Neuron (in vitro differentiated cells): ENCODE measurements around the gene RFX1.
A peak's percentile ranks its signal among the peaks of the same experiment; 100 is the strongest.

Experiments used
- H2AFZ ChIP-seq: one replicate; pipeline ENCODE4 v1.6.1; 2013; ENCODE audit warnings: low read depth, mild to moderate bottlenecking, inconsistent platforms, low read length, moderate library complexity
- H3K27me3 ChIP-seq: one replicate; pipeline ENCODE4 v1.6.1; 2013; ENCODE audit warnings: low read length; ENCODE audit not compliant: insufficient read depth
- H3K36me3 ChIP-seq: one replicate; pipeline ENCODE4 v1.6.1; 2013; ENCODE audit warnings: low read length; ENCODE audit not compliant: insufficient read depth
- H3K4me1 ChIP-seq: one replicate; pipeline ENCODE4 v1.6.1; 2013; ENCODE audit warnings: low read length; ENCODE audit not compliant: insufficient read depth
- H3K4me3 ChIP-seq: 2 replicates; pipeline ENCODE4 v1.5.1; 2013; ENCODE audit warnings: mild to moderate bottlenecking, low read length, moderate library complexity
- H3K9me3 ChIP-seq: one replicate; pipeline ENCODE4 v1.6.1; 2013; ENCODE audit warnings: low read length

RFX1 gene

DNA sequence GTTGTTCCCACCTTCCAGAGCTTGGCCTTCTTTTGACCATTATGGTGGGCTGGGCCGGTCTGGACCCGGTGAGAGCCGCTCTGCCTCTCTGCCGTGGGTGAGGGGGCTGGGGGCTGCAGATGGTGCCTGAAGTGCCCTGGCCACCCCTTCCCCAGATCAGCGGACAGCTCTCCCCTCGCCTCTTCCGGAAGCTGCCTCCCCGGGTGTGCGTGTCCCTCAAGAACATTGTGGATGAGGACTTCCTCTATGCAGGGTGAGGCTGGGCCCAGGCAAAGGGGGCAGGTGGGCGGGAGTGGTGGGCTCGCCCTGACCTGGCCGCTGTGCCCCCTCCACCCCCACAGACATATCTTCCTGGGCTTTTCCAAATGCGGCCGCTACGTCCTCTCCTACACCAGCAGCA lies 51.9 kb downstream of the RFX1 start:
- no peaks in the 10 kb centered on the region for H3K9me3 ChIP-seq
- peaks cover 49% of the 10 kb centered on the region for H3K36me3 ChIP-seq
- H3K27me3 ChIP-seq, result no peaks in the 10 kb centered on the region
- H3K4me3 ChIP-seq, result no peak overlapping the region
- no peak overlapping the region for H2AFZ ChIP-seq
- peaks cover 7% of the 10 kb centered on the region for H3K4me1 ChIP-seq

DNA sequence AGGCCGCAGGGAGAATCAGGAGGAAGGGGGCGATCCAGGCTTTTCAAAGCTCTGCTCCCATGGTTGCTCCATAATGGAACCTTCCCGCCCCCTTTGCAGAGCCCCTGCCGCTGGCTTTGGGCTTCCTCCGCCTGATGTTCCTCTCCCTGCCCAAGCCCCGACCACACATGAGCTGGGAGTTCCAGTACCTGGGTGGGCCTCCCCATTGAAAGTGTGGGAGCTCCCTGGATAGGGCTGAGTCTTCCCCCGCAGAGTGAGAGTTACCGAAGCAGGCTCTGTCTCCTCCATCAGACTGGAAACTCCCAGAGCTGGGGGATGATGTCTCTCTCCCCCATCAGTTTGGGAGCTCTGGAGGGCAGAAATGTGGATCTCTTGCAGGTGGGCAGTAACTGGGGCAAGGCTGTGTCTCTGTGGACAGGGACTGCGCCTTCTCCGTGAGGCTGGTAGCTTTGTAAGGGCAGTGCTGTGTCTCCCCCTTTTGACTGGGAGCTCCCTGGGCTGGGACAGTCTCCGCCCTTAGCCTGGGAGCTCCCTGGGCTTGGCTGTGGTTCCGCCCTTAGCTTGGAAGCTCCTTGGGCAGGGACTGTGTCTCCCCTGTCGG lies 53.1 kb downstream of the RFX1 start:
- H2AFZ ChIP-seq, result no peak overlapping the region
- H3K36me3 ChIP-seq, result peaks cover 38% of the 10 kb centered on the region
- no peaks in the 10 kb centered on the region for H3K27me3 ChIP-seq
- H3K4me3 ChIP-seq, result peak overlapping the region; percentile 89
- H3K9me3 ChIP-seq, result no peaks in the 10 kb centered on the region
- H3K4me1 ChIP-seq, result peaks cover 7% of the 10 kb centered on the region

DNA sequence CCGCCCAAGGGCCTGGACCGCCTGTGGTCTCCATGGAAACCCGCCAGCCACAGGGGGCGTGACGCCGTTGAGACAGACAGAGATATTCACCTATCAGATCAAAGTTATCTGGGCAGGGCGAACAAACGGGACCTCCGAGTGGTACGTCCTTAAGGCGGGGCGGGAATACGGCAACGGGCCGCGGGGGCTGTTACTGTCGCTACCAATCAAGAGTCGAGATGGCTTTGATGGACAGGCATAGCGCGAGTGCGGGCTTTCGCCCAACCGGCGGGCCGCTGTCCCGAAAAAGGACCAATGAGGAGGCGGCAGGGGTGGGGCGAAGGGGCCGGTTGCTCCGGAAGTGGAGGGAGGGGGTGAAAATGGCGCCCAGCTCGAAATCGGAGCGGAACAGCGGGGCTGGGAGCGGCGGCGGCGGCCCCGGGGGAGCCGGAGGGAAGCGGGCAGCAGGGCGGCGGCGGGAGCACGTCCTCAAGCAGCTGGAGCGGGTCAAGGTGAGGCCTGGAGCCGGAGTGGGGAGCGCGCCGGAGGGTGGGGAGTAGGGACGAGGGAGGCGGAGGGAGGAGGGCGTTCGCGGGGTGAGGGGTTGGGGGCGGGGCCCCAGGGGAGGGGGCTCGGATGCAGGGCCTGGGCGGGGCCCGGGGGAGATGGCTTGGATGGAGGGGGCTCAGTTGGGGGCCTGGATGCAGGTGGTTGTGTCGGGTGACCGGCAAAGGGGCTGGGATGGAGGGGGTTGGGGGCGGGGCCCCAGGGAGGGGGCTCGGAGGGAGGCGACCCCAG lies 53.8 kb downstream of the RFX1 start, which contains the start of gene DCAF15:
Gene DCAF15, plus strand, starts transcription at position 356 of the 777 bp plus-strand sequence. Its CDS starts 4 bp downstream, at position 360.
- H3K36me3 ChIP-seq, result peaks cover 31% of the 10 kb centered on the region
- peaks cover 7% of the 10 kb centered on the region for H3K4me1 ChIP-seq
- H3K9me3 ChIP-seq, result no peaks in the 10 kb centered on the region
- peak within 1 kb of the TSS; percentile 89 for H3K4me3 ChIP-seq
- H2AFZ ChIP-seq, result peak within 1 kb of the TSS; percentile 35
- no peaks in the 10 kb centered on the region for H3K27me3 ChIP-seq

DNA sequence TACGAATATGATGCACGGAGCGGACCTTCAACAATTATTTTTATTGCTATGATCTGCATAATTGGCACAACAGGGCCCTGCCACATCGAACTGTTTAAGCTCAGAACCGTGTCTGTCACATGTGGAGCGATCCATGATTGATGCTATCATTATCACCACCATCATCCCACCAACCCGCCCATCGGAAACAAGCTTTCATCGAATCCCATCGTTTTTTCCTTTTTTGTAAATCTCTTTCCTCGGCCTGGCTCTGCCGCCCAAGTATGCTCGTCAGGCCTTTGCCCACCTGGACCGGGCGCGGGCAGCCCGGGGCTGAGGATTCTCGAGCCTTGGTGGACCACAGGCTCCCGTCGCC lies 54.3 kb downstream of the RFX1 start:
- peak overlapping the region; percentile 35 for H2AFZ ChIP-seq
- H3K4me1 ChIP-seq, result peaks cover 7% of the 10 kb centered on the region
- no peaks in the 10 kb centered on the region for H3K9me3 ChIP-seq
- peaks cover 25% of the 10 kb centered on the region for H3K36me3 ChIP-seq
- H3K27me3 ChIP-seq, result no peaks in the 10 kb centered on the region
- H3K4me3 ChIP-seq, result peak overlapping the region; percentile 51

DNA sequence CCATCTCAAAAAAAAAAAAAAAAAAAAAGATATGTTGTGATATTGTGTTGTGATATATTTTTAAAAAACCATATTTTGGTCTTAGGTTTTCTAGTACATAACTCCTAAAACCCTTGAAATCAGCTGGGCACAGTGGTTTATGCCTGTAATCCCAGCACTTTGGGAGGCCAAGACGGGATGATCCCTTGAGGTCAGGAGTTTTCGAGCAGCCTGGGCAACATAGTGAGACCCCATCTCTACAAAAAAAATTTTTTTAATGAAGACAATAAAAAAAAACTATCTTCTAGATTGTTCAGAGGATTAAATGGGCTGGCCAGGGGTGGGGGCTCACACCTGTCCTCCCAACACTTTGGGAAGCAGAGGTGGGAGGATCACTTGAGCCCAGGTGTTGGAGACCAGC lies 55.1 kb downstream of the RFX1 start:
- Histone ChIP-seq H3K4me1 (peaks cover 7% of the 10 kb centered on the region), H3K27me3 (no peaks in the 10 kb centered on the region), H3K4me3 (no peak overlapping the region), H3K9me3 (no peaks in the 10 kb centered on the region), H2AFZ (no peak overlapping the region), H3K36me3 (peaks cover 18% of the 10 kb centered on the region)

DNA sequence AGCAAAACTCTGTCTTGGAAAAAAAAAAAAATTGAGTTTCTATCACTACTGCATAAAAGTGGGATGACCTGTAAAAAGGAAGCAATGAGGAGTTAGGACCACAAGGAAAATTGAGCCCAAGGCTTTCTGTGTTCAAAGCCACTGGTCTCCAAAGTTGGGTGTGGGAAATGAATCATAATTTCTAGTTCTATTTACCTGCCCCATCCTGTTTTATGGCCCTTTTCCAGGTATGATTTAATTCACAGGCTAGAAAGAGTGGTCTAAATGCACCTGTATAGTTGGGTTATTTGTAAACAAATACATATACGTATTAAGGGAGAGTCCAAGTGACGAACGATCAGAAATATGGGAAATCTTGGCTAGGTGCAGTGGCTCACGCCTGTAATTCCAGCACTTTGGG lies 59.7 kb downstream of the RFX1 start:
- Histone ChIP-seq H3K4me1 (no peaks in the 10 kb centered on the region), H3K9me3 (no peaks in the 10 kb centered on the region), H3K4me3 (no peak overlapping the region), H3K27me3 (no peaks in the 10 kb centered on the region), H2AFZ (no peak overlapping the region), H3K36me3 (no peaks in the 10 kb centered on the region)

DNA sequence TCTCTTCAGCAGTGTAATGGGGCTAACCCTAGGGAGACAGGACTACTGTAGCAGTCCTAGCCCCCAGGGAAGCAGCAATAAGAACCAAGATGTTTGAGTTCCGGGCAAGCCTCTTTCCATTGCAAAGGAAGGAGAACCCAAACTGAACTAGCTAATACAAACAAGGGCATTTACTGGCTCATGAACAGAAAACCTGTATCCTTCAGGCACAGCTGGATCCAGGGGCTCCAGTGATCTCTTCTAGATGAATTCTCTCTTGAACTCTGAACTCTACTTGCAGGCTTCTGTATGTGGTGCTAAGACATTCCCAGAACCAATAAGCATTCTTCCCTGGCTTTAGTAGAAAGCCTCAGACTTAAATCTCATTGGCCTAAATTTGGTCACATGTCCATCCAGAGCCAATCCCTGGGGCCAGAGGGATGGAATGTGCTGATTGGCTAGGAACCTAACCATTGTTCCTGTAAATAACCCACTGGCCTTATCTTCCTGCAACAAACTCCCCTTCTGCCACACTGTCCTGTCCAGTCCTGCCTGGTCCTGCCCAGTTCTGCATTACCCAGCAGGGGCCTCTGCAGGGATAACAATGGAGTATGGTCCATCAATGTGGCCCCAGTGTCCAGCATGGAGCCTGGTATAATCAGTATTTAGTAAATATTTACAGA lies 64.0 kb downstream of the RFX1 start:
- Histone ChIP-seq H3K4me3 (no peak overlapping the region), H3K36me3 (no peaks in the 10 kb centered on the region), H3K27me3 (no peaks in the 10 kb centered on the region), H2AFZ (no peak overlapping the region), H3K4me1 (peaks cover 12% of the 10 kb centered on the region), H3K9me3 (no peaks in the 10 kb centered on the region)

DNA sequence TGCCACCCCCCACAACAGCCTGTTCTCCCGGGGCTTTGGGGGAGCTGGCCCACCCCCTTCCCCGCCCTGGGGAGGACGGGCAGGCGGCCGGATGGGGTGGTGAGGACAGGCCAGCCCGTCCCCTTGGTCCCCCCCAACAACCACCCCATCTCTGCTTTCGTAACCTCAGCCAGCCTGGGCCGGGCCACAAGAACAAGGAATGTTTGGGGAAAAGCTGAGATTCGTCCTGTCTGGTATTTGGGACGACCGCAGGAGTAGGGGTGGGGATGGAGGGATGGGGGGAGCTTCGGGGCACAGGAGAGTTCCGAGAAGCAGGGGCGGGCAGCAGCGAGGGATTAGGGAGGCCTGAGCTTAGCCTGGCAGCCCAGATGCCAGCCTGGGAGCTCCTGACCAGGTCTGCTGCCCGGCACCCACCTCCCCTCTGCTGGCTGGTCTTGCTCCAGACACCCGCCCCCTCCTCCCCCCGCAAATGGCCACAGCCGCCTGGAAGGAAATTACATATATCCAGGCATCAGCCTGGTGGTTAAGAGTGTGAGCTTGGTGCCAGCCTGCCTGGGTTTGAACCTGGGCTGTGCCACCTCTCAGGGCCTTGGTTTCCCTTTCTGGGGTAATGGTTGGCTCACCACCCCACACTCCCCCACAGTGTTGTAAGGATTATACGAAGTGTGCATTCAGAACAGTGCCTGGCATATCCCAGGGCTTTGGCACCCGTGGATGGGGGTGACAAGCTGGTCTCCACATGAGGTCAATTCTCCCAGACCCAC lies 67.6 kb downstream of the RFX1 start, which contains the start of gene PODNL1:
Gene PODNL1, minus strand, starts transcription at position 117 of the 764 bp plus-strand sequence. CDS start 236 bp downstream, outside the sequence.
- no peaks in the 10 kb centered on the region for H3K9me3 ChIP-seq
- H3K4me1 ChIP-seq, result peaks cover 24% of the 10 kb centered on the region
- H3K4me3 ChIP-seq, result peak within 1 kb of the TSS; percentile 29
- peak within 1 kb of the TSS; percentile 1 for H2AFZ ChIP-seq
- H3K27me3 ChIP-seq, result no peaks in the 10 kb centered on the region
- H3K36me3 ChIP-seq, result no peaks in the 10 kb centered on the region

DNA sequence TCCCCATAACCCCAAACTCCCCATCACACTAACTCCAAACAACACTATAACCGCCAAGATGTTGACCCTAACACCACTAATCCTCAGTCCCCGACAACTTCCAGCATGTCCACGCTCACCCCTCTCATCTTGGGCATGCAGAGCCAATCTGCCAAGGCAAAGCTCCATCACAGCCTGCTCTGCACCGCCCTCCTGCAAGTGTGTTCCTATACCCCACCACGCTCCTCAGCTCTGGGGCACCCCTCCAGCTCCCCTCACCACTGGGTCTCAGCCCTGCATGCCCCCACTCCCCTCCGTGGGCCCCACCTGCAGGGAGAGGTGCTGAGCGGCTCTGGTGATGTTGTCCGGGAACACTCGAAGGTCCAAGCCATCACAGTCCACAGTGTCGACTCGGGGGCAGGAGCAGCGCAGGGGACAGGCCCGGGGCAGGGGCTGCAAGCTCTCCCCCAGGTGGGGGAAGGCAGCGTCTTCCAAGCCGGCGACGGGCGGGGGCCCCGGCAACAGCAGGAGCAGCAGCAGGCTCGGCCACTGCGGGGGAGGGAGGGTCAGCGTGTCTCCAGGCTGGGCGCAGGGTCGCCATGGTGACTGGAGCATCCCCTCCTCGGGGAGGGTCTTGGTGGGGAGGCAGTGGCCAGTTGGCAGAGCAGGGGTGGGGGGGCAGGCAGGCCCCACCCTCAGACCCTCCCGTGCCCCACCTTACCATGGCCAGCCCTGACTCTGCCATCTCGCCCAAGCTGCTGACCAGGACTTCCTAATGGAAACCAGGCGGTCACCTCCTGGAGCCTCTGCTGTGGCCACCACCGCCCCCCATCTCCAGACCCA lies 68.4 kb downstream of the RFX1 start:
- Histone ChIP-seq H3K36me3 (no peaks in the 10 kb centered on the region), H3K27me3 (no peaks in the 10 kb centered on the region), H3K9me3 (no peaks in the 10 kb centered on the region), H2AFZ (peak overlapping the region; percentile 1), H3K4me3 (peak overlapping the region; percentile 29), H3K4me1 (peaks cover 24% of the 10 kb centered on the region)

DNA sequence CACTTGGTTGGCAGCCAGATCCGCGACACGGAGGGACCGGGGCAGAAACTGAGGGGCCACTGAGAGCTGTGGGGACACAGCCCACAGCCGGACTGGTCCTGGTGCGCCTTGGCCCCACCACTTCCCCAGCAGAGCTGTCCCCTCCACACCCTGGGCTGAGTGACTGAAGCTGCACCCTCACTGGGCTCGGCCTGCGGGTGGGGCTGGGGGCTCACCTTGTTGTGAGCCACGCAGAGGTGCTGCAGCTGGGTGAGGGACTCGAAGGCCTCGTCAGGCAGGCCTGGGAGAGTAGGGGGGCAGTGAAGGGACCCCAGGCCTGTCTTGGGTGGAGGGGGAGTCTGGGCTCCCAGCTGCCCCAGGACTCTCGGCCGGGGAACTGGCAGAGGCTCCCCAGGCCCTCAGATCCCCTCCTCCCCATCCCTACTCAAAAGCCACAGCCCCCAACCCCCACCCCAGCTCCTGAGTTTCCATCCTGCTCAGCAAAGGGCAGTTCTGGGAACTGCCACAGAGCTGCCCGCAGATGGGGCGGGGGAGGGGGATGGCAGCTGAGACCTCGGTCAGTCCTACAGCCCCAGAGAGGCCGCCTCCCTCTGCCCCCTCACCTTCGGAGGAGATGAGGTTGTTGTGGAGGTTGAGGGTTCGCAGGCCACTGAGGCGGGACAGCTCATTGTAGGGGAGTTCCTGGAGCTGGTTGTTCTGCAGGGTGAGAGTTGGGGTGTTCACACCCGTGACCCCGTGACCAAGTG lies 70.2 kb downstream of the RFX1 start:
- Histone ChIP-seq H3K27me3 (no peaks in the 10 kb centered on the region), H3K4me3 (no peak overlapping the region), H3K36me3 (no peaks in the 10 kb centered on the region), H2AFZ (no peak overlapping the region), H3K4me1 (peaks cover 24% of the 10 kb centered on the region), H3K9me3 (no peaks in the 10 kb centered on the region)

DNA sequence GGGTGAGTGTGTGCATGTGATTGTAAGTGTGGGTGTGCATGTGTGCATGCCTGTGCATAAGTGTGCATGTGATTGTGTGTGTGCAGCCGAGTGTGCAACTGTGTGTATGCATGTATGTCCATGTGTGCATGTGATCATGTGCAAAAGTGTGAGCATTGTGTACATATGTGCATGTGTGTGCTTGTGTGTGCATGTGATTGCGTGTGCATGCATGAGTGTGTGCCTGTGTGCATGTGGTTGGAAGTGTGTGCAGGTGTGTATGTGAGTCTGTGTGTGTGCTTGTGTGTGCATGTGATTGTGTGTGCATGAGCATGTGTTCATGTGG lies 71.4 kb downstream of the RFX1 start:
- Histone ChIP-seq H3K4me3 (no peak overlapping the region), H3K36me3 (peaks cover 4% of the 10 kb centered on the region), H3K4me1 (peaks cover 24% of the 10 kb centered on the region), H2AFZ (no peak overlapping the region), H3K9me3 (no peaks in the 10 kb centered on the region), H3K27me3 (no peaks in the 10 kb centered on the region)

DNA sequence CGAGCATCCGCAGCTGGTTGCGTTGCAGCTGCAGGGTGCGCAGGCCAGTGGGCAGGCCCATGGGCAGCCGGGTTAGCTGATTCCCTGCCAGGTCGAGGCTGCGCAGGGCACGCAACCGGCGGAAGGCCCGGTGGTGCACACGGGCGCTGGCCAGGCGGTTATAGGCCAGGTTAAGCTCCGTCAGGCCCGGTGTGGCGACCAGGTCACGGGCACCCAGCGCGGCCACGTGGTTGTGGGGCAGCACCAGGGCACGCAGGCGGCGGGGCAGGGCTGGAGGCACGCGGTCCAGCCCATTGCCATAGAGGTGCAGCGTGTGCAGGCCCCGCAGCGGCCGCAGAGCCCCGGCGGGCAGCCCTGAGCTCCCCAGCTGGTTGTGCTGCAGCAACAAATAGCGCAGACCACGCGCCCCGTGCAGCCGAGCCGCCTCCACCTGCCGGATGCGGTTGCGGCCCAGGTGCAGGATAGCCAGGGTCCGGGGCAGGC lies 73.2 kb downstream of the RFX1 start:
- no peak overlapping the region for H3K4me3 ChIP-seq
- peaks cover 20% of the 10 kb centered on the region for H3K4me1 ChIP-seq
- H3K36me3 ChIP-seq, result peaks cover 8% of the 10 kb centered on the region
- H3K9me3 ChIP-seq, result no peaks in the 10 kb centered on the region
- H3K27me3 ChIP-seq, result no peaks in the 10 kb centered on the region
- no peak overlapping the region for H2AFZ ChIP-seq
